NCI-H2081 treated with DMSO at 0.1 percent for 48 hours (cell line): Measurements from ENCODE around the gene C9orf43.
"Not testable (repeated sequence)": the region's sequence is repeated elsewhere in the genome, so short reads cannot be mapped to it uniquely, and the experiment has no call there.

Experiments
- DNase-seq: peaks from one replicate; lab custom pipeline; 2025; lab: John Stamatoyannopoulos, UW

Gene C9orf43

DNA sequence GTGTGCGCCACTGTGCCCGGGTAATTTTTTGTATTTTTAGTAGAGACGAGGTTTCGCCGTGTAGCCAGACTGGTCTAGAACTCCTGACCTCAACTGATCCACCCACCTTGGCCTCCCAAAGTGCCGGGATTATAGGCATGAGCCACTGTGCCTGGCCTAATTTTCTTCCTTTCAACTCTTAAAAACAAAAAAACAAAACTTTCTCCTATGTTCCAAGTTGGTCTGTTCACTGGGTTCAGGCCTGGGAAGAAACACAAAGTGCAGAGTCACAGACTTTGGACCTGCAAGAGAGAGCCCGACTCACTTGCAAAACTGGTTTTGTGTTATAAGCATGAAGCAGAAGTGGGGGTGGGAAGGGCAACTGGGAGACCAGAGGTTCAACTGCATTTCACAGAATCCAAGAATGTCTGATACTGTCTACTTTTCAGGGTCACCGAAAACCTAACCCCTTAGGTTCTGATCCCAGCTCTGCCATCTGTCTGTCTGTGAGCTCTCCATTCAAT is 28.6 kb upstream of the C9orf43 start:
- no peak for DNase-seq

DNA sequence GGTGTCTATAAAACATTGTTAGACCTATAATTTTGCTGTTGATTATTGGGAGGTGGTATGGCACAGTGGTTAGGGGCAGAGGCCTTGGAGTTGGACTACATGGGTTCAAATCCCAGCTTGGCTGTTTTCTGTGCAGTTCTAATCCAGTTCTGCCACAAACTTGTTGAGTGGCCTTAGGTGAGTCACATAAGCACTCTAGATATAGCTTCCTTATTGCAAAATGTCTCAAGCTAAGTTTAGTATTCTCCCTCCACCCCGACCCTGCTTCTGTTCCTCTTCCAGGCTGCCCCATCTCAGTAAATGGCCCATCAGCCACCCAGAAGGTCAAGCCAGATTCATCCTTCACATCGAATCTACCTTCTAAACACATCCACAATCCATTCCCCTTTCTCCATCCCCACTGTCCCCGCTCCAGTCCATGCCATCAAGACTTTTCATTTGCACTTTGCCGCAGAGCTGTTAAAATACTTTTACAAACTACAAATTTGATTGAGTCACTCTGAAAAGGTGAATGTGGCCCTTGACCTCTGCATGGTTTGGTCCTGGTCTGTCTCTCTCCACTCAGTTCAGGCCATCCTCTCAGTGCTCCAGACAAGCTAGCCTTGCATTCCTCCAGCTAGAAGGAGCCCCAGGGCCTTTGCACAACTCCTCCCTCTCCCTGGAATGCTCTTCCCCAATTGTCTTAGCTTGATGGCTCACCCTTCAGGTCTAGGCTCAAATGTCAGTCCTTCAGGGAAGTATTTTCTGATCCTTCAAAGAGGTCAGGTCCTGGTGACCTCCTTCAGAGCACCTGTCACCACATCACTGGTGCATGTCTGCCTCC is 23.8 kb upstream of the C9orf43 start:
- no peak for DNase-seq

DNA sequence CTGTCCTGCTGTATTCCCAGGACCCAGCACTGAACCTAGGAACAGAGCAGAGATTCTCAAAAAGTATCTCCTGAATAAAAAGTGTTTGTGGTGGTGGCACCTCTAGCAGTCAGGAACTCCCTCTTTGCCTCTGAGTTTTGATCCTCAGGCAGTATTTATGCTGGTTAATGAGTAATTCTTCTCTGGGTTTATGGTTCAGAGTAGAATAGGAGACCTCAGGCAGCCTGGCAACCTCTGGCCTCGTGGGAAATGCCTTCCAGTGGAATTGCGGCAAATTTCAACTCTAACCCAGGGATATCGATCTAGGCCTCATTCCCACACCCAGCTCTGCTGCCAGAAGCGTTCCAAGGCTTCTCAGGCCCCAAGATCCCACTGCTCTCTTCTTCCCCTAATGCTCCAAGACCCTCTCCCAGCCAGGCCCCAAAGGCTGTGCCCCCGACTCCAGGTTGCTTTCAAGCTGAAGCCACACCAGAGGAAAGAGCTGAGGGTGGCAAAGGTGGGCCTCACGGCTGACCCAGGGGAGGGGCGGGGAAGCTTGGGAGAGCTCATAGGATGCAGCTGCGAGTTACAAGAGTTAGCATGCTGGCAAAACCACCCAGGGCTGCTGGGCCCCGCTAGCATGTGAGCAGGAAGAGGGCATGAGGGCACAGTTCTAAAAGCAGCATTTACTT is 22.9 kb upstream of the C9orf43 start:
- DNase-seq, result no peak

DNA sequence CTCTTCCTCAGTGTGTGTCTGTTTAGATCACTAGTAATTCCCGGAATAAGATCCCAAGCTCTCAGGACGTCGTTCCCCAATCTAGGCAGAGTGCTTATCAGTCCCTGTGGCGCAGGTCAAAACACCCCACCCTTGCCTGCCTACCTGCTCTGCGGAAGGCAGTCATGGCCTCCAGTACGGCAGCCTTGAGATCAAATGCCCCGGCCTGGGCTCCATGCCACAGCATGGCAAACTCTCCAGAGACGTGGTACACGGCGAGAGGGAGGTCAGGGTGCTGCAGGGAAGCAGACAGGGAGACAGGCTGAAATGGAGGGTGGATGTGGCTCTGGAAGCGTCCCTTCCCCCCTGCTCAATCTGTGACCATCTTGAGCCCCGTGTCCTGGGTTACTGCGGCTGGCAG is 21.7 kb upstream of the C9orf43 start:
- no peak for DNase-seq

DNA sequence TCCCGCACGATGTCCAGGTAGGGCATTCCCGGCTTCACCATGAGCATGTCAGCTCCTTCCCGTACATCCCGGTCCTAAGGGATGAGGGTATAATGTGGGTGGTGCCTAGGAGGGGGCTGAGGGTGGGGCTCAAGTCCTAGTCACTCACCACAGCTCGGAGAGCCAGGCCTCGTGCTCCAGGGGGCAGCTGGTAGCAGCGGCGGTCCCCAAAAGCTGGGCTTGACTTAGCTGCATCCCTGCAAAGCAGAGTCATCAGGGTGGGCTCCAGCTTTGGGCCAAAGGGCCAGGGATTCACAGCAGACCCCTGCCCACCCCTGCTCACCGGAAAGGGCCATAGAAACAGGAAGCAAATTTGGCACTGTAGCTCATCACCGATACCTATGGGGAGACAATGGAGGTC is 21.1 kb upstream of the C9orf43 start:
- DNase-seq, result no peak

DNA sequence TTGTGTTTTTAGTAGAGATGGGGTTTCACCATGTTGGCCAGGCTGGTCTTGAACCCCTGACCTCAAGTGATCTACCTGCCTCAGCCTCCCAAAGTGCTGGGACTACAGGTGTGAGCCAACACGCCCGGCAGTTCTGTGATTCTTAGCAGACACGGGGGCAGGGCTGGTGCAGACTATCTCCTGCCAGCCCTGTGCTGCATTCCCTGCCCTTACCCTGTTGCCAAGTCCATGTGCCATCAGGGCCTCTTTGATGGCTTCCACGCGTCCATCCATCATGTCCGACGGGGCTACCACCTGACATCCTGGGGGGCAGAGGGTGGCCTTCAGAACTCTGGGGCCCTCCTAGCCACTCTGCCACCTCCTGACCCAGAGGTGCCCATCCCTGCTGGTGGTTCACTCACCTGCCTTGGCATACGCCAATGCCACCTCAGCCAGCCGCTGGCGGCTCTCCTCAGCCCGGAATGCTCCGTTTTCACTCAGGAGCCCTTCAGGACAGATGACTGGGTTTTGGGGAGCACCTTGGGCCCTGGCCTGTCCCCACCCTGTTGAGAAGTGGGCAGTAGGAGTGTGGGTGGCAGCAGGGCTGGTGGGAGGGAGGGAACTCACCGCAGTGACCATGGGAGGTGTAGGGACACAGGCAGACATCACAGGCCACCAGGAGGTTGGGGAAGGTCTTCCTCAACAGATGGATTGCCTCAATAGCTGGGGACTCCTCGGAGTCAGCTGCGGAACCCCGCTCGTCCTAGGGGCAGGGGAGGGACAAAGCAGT is 20.2 kb upstream of the C9orf43 start:
- no peak for DNase-seq

DNA sequence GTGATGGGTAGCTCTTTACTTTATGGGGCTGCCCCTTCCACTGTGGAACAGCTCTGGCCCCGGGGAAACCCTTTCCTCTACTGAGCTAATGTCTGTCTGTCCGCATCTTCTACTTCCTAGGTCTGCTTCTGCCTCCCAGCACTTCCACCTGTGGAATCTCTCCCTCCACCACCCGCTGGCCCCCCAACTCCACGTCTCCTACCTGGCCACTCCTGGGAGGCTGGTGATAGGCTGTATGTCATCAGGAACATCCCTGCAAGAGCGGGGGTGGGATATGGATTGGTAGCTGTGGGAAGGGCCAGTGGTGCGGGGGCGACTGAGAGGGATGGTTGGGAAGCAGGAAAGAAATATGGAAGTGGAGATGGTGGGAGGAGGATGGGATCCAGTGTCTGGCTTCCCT is 18.6 kb upstream of the C9orf43 start:
- DNase-seq, result no peak

DNA sequence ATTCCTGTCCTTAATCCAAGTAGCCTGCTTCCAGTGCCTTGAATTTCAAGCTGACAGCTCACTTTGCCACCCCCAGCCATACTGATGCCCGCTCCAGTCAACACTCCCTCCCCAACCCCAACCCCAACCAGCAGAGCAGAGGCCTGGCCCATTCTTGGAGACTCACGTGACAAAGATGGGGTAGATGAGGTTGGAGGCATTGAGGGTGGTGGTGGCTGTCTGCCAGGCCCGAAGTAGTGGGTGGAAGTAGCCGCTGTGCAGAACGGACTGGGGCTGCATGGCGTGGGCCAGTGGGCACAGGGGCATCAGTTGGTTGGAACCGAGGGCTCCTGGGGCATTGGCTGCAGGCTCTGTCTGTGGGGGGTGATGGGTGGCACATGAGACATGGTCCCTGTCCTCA is 17.3 kb upstream of the C9orf43 start:
- DNase-seq, result no peak

DNA sequence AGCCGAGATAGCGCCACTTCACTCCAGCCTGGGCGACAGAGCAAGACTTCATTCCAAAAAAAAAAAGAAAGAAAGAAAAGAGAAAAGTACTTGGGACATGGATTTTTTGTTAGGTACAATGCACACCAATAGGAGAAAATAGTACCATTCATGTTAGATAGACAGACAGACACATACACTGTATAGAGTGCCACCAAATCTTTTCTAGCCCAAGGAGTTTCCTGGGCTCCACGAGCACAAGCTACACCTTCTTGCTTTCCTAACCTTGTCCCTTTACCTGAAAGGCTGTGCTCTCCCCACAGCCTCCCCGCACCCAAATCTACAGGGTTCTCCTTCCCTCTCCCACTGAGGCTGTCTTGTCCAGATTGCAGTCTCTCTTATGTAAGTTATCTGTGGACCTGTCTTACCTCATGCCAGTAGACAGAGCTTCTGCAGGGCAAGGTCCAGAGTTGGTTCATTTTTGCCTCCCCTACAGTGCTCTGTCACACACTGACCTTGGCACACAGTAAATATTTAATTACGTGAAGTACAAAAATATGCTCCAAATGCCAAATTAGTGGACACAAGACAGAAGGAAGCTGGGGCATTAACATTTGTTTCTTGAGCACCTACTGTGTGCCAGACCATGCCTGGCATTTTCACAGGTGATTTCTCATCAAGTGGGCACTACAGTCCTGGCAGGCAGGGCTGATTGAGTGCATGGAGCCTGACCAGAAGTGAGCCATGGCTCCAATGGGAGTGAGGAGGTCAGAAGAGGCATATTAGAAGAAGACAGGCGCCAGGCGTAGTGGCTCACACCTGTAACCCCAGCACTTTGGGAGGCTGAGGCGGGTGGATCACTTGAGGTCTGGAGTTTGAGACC is 15.3 kb upstream of the C9orf43 start:
- DNase-seq, result no peak

DNA sequence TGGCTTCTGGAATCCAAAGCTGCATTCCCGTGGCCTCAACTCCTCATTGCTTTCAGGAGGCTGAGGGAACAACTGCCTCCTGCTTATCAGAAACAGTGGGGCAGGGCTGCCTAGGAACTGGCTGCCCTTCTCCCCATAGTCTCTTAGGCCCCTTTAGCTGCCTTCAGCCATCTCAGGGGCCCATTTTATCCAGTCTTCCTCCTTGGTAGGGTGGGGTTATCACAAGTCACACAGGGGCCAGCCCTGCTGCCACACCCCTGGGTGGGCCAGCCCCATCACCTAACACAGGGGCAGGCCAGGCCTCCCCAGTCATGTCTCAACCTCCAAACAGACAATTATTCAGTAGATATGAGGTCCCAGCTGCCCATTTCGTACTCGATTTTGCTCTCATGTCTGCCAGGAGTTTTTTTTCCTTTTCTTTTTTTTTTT is 13.3 kb upstream of the C9orf43 start:
- no peak for DNase-seq

DNA sequence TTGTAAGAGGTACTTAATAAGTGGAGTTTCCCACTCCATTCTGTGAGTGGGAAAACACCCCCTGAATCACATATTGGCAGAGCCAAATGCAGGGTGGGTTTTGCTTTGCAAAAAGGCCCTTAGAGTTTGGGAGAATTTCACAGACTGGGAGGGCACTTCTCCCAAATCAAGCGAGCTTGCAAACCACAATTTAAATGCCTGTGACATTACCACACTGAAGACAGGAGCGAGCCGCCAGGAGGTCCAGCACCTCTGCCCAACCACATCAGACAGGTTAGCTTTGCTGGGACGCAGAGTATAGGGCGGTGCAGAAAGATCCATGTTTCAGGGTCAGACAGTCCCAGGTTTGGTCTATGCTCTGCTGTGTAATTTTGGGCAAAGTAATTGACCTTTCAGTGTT is 11.8 kb upstream of the C9orf43 start:
- no peak for DNase-seq

DNA sequence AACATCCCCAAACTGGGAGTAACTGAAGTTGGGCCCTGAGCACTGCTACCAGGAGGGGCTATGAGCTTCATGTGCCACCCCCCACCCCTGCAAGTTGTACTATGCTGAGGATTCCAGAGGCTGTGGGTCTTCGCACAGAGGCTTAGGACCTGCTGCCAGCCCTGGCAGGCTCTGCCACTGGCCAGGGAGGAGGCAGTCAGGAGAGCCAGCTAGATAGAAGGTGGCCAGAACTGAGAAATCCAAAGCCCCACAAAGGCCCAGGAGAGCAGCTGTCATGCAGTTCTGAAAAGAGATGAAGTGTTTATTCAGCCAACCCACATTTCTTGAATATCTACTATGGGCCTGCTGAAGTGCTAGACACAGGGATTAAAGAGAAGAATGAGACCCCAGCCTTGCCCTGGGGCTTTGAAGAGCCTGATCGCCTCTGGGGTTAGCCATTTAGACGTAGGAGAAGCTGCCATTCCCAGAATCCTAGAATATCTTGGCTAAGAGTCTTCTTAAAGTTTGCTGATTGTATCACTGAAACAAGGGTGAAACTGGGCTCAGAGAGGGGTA is 10.8 kb upstream of the C9orf43 start:
- DNase-seq, result no peak

DNA sequence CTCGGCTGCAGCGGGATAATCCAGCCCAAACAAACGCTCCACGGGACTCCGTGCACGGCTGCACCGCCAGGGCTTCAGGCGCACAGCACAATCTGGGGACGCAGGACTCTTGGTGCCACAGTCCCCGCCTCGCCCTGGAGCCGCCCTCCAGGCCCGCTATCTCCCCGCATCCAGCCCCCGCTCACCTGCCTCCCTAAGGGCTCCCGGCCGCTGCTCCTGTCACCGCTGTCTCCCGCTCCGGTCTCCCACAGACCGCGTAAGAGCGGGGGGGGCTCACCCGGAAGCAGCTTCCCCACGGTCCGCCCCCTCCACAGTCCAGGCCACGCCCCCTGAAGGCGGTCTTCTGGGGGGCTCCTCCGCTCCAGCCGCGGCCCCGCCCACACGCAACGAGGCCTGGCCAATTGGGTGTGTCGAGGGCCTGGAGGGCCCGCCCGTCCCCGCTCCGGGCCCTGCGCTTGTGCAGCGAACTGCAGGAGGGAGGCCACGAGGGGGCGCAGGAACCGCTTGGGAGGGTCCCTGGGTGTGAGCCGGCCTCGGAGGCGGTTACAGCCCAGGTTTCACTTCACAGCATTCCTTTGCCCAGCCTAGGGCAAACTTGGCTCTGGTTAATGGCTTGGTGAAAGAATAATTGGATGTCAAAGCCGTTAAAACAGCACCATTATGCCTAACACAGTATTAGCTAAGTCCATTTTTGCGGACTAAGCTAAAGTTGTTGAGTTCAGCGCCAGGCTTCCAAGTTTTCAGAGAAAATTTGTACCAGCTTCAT is 9.3 kb upstream of the C9orf43 start, which contains the start of gene ALAD:
TSS of gene ALAD (minus strand) at position 258 of the 766 bp plus-strand sequence. CDS start 7,725 bp downstream, outside the sequence.
- peak; percentile 77 for DNase-seq

DNA sequence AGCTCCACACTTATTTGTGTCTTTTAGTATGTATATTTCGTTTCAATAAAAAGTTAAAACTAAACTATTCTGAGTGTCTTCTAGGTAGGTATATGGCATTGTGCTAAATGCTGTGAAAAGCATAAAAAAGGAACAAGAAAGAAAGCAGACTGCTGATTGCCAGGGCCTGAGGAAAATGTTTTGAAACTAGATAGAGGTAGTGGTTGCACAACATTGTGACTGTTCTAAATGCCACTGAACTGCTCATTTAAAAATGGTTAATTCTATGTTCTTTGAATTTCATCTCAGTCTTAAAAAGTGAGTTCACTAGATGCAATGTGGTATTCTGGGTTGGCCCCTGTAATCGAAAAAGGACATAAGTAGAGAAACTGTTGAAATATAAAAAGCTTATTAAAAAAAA is 6.9 kb upstream of the C9orf43 start:
- no peak for DNase-seq

DNA sequence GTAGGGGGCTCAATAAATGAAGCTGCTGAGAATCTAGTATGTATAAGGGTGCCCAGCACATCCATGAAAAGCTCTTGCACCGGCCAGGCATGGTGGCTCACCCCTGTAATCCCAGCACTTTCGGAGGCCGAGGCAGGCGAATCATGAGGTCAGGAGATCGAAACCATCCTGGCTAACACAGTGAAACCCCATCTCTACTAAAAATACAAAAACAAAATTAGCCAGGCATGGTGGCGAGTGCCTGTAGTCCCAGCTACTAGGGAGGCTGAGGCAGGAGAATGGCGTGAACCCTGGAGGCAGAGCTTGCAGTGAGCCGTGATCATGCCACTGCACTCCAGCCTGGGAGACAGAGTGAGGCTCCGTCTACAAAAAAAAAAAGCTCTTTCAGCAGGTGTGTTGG is 4.2 kb upstream of the C9orf43 start:
- not testable (repeated sequence) for DNase-seq

DNA sequence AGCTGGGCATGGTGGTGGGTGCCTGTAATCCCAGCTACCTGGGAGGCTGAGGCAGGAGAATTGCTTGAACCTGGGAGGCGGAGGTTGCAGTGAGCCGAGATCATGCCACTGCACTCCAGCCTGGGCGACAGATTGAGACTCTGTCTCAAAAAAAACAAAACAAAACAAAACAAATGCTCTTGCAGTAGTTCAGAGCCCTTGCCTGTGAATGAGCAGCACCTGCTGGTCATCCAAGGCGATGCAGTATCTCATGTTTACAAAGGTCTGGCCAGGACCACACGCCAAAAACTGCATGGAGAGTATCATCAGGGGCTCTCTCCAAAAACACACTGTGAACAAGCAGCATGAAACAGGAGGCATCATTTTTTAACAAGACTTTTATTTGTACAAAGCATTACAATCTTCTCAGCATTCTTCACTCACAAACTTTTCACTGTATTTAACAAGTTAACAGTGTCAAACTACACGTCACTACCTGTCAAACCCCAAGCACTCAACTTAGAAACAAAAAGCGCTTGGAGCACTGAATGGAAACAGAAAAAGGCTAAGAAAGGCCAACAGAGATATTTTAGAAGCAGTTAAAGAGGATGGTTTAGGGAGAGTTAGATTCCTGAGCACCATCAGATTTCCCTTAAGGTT is 3.6 kb upstream of the C9orf43 start:
- peak; percentile 9 for DNase-seq

DNA sequence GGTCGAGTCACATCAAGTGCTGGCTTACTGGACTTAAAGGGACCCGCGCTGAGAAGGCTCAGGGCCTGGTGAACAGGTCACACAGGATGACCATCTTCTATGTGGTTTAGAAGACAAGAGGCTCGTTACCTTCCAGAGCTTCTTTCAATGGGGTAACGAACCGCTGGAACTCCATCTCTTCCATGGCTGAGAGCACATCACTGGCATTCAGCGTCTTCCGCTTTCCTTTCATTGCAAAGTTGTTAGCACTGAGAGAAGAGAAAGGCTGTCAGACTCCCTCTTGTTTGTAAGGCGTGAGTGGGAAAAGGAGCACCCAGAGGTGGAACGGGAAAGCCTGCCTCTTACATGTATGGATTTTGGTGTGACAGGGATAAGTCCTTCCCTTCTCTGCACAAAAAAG is 1.1 kb upstream of the C9orf43 start:
- DNase-seq, result no peak

DNA sequence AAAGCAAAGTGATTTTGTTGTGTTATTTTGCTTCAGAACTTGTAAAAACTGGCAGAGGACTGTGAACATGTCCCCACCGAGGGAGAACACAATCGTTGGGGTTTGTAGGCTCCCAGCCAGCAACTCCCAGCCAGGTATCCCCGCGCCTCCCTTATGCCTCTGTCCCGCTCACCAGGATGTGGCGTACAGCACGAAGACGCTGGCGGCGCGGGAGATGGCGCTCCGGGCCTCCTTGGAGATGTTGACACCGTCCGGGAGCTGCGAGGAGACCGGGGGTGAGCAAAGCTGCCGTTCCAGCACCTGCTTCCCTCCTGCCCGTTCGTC is 702 bp upstream of the C9orf43 start:
- DNase-seq, result no peak

DNA sequence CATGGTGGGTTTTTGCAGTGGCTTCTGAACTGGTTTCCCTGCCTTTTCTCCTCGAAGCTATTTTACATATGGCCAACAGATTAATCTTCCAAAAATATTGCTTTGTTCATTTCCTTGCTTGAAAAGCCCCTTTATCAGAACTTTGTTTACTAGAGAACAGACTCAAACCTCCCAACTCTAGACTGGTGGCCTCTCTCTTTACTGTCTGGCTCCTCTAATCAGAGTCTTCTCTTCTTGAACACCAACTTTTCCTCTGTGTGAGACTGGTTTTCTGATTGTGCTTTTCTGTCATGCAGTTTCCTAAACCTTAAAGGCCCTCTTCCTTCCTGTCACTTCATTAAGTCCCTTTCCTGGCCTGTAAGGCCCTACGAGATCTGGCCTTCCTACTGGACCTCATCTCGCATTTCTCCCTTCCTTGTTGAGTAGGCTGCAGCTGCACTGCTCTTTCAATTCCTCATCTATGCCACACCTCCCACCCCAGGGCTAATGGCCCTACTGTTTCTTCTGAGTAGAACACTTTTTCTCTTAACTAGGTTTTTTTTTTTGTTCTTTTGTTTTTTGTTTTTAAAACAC is 5.7 kb downstream of the C9orf43 start:
- DNase-seq, result no peak

DNA sequence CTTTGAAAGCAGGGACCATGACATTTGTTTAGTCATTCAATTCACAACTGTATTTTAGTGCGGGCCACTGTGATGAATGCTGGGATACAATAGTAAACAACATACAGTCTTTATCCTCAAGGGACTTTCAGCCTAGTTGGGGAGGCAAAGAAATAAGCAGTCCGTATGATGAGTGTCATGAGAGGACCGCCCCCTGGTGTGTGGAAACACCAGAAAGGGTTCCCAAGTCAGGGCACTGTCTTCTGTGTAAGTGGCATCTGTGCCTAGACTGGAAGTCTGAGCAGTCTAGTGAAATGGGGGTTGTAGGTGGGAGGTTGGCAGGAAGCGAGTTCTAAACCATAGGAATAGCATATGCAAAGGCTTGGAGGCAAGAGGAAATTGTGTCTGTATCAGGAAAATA is 6.8 kb downstream of the C9orf43 start:
- no peak for DNase-seq
